WI38 (cell line): ENCODE results near the gene ZNF618.

Source experiments
- H3K4me3 ChIP-seq: 2 replicates; pipeline ENCODE4 v1.5.1; 2011; ENCODE audit warnings: low read depth, mild to moderate bottlenecking, control low read depth, low read length
- CTCF ChIP-seq: IDR thresholded peaks from 2 replicates; pipeline ENCODE4 v1.5.1; 2012; ENCODE audit warnings: low read depth, mild to moderate bottlenecking, control low read depth, low read length

Gene ZNF618

GRCh38 chr9:113941056-113941455 is 64.9 kb downstream of the ZNF618 start:
- TF ChIP-seq CTCF = no peak
- no peak overlapping the region for H3K4me3 ChIP-seq

- no peak for TF ChIP-seq CTCF
- H3K4me3 ChIP-seq = no peak overlapping the region
These were observed 65.4 kb downstream of the ZNF618 start for GRCh38 chr9:113941526-113941925.

- no peak overlapping the region for H3K4me3 ChIP-seq
- TF ChIP-seq CTCF = no peak
These were observed 67.3 kb downstream of the ZNF618 start for GRCh38 chr9:113943112-113944009.

- TF ChIP-seq CTCF = no peak
- no peak overlapping the region for H3K4me3 ChIP-seq
These were observed 69.7 kb downstream of the ZNF618 start for GRCh38 chr9:113945784-113946183.

GRCh38 chr9:113946496-113947115 is 70.5 kb downstream of the ZNF618 start:
- TF ChIP-seq CTCF = no peak
- H3K4me3 ChIP-seq = no peak overlapping the region

GRCh38 chr9:113947941-113948340 is 71.8 kb downstream of the ZNF618 start:
- no peak for TF ChIP-seq CTCF
- H3K4me3 ChIP-seq = no peak overlapping the region
